ENCODE data around the gene AQP12A.

DNA sequence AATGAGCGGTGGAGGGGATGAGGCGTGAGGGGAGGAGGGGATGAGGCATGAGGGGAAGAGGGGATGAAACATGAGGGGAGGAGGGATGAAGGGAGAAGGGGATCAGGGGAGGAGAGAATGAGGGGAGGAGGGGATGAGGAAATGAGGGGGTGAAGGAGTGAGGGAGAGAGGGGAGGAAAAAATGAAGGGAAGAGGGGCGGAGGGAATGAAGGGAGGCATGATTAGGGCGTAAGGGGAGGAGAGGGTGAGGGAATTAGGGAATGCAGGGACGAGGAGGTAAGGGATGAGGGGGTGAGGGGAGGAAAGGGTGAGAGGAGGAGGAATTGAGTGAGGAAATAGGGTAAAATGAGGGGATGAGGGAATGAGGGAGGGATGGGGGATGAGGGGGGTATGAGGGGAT lies 40.5 kb downstream of the AQP12A start:
- TF ChIP-seq POLR2AphosphoS5 (IDR thresholded peaks at IDR 0.05) (no peak), CTCF (IDR thresholded peaks at IDR 0.05) (no peak), POLR2A (IDR thresholded peaks at IDR 0.05) (no peak)

Data from stomach (tissue), 4 donors.